Cardiac fibroblast (primary cell): ENCODE results near the gene MEX3C.

Source experiments
- DNase-seq, 2 donors: peaks; one replicate each; pipeline versions ENCODE4 v3.0.0 to v3.0.0-alpha.2; 2010; ENCODE audit warnings: low read depth in 2 of 2
- H3K4me3 ChIP-seq, 2 donors: replicated peaks in 1 of 2; 1 replicate in 1 of 2; 2 replicates in 1 of 2; pipeline ENCODE4 v1.5.1; 2011; ENCODE audit warnings: low read depth in 2 of 2, low read length in 2 of 2, mild to moderate bottlenecking in 2 of 2, moderate library complexity in 1 of 2
- CTCF ChIP-seq: IDR thresholded peaks from one replicate; pipeline ENCODE4 v1.5.1; 2011; ENCODE audit warnings: low read depth, mild to moderate bottlenecking, low read length, inconsistent platforms

MEX3C gene

GRCh38 chr18:51192026-51192425, 5.5 kb downstream of the MEX3C start:
- no peak for TF ChIP-seq CTCF

GRCh38 chr18:51191128-51191717, 6.3 kb downstream of the MEX3C start:
- TF ChIP-seq CTCF: no peak
- peak in 1 of 2 donors; percentile 4 for DNase-seq
- no peak overlapping the region for H3K4me3 ChIP-seq

More at GRCh38 chr18:51192026-51192425, 5.5 kb downstream of the MEX3C start:
- H3K4me3 ChIP-seq: no peak overlapping the region
- DNase-seq: no peak

- H3K4me3 ChIP-seq: no peak overlapping the region
- no peak for DNase-seq
- TF ChIP-seq CTCF: no peak
Measured at GRCh38 chr18:51190000-51190399, 7.5 kb downstream of the MEX3C start.

- DNase-seq: no peak
- no peak overlapping the region for H3K4me3 ChIP-seq
Measured at GRCh38 chr18:51188024-51188701, 9.3 kb downstream of the MEX3C start.

GRCh38 chr18:51185075-51185474, 12.4 kb downstream of the MEX3C start:
- peak in 1 of 2 donors; percentile 21 for DNase-seq
- TF ChIP-seq CTCF: no peak

More at GRCh38 chr18:51188024-51188701, 9.3 kb downstream of the MEX3C start:
- TF ChIP-seq CTCF: no peak

DNA sequence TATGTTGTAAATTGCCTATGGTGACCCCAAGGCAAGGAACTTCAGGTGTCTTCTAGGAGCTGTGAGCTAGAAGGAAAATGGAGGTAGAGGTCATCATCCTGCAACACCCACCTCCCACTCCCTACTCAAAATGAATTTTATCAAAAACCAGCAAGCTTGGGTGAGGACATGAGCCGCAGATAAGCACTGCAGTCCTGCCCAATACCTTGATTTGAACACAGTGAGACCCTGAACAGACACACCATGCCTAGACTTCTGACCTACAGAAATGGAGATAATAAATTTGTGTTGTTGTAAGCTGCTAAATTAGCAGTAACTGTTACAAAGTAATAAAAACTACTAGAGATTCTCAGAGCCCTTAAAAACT, 13.4 kb downstream of the MEX3C start:
- no peak overlapping the region for H3K4me3 ChIP-seq
- no peak for TF ChIP-seq CTCF
- no peak for DNase-seq

More at GRCh38 chr18:51185075-51185474, 12.4 kb downstream of the MEX3C start:
- no peak overlapping the region for H3K4me3 ChIP-seq
